HEK293 (cell line): Measurements from ENCODE around the gene LIN37.

Source experiments
- CTCF ChIP-seq: fragments of 450-650 bp; formaldehyde crosslinking; IDR thresholded peaks from 2 replicates; pipeline ENCODE4 v1.5.1; 2016; ENCODE audit warnings: missing biosample characterization, missing genetic modification characterization
- KLF10 ChIP-seq: fragments of 450-650 bp; IDR thresholded peaks from 2 replicates; pipeline ENCODE4 v1.5.1; 2018; ENCODE audit warnings: missing biosample characterization, mild to moderate bottlenecking, missing genetic modification characterization
- SCRT2 ChIP-seq: fragments of 450-650 bp; formaldehyde crosslinking; IDR thresholded peaks from 2 replicates; pipeline ENCODE4 v1.5.1; 2016; ENCODE audit warnings: missing biosample characterization, missing genetic modification characterization
- ZBTB8A ChIP-seq: fragments of 450-650 bp; formaldehyde crosslinking; IDR thresholded peaks from 2 replicates; pipeline ENCODE4 v1.5.1; 2016; ENCODE audit warnings: missing biosample characterization, missing genetic modification characterization
- ZNF223 ChIP-seq: fragments of 450-650 bp; formaldehyde crosslinking; IDR thresholded peaks from 2 replicates; pipeline ENCODE4 v1.5.1; 2016; ENCODE audit warnings: missing biosample characterization, missing genetic modification characterization
- ZNF561 ChIP-seq: fragments of 450-650 bp; IDR thresholded peaks from 2 replicates; pipeline ENCODE4 v1.5.1; 2018; ENCODE audit warnings: missing biosample characterization, missing genetic modification characterization, borderline replicate concordance
- ZNF629 ChIP-seq: fragments of 450-650 bp; formaldehyde crosslinking; IDR thresholded peaks from 2 replicates; pipeline ENCODE4 v1.5.1; 2017; ENCODE audit warnings: missing biosample characterization, missing genetic modification characterization
- ZSCAN23 ChIP-seq: fragments of 450-650 bp; formaldehyde crosslinking; IDR thresholded peaks from 2 replicates; pipeline ENCODE4 v1.5.1; 2016; ENCODE audit warnings: missing biosample characterization, missing genetic modification characterization
- TF ChIP-seq, protein P1 (sequence below): fragments of 450-650 bp; formaldehyde crosslinking; IDR thresholded peaks from 2 replicates; pipeline ENCODE4 v1.5.1; 2016; ENCODE audit warnings: missing biosample characterization, missing genetic modification characterization, borderline replicate concordance

- TF ChIP-seq ZBTB8A (tag by site-specific recombination), result no peak
- TF ChIP-seq CTCF, result no peak
- TF ChIP-seq, protein P1, sequence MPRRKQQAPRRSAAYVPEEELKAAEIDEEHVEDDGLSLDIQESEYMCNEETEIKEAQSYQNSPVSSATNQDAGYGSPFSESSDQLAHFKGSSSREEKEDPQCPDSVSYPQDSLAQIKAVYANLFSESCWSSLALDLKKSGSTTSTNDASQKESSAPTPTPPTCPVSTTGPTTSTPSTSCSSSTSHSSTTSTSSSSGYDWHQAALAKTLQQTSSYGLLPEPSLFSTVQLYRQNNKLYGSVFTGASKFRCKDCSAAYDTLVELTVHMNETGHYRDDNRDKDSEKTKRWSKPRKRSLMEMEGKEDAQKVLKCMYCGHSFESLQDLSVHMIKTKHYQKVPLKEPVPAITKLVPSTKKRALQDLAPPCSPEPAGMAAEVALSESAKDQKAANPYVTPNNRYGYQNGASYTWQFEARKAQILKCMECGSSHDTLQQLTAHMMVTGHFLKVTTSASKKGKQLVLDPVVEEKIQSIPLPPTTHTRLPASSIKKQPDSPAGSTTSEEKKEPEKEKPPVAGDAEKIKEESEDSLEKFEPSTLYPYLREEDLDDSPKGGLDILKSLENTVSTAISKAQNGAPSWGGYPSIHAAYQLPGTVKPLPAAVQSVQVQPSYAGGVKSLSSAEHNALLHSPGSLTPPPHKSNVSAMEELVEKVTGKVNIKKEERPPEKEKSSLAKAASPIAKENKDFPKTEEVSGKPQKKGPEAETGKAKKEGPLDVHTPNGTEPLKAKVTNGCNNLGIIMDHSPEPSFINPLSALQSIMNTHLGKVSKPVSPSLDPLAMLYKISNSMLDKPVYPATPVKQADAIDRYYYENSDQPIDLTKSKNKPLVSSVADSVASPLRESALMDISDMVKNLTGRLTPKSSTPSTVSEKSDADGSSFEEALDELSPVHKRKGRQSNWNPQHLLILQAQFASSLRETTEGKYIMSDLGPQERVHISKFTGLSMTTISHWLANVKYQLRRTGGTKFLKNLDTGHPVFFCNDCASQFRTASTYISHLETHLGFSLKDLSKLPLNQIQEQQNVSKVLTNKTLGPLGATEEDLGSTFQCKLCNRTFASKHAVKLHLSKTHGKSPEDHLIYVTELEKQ (tag by site-specific recombination), result no peak
- no peak for TF ChIP-seq ZNF223
- no peak for TF ChIP-seq ZSCAN23 (tag by site-specific recombination)
- no peak for TF ChIP-seq SCRT2 (tag by site-specific recombination)
- TF ChIP-seq ZNF561 (tag by site-specific recombination), result no peak
- no peak for TF ChIP-seq ZNF629 (tag by site-specific recombination)
- TF ChIP-seq KLF10, result no peak
Observed at GRCh38 chr19:35796645-35797542, 48.5 kb downstream of the LIN37 start.
